GM13977 (cell line): ENCODE results near the gene CDKN2B-AS1.

Experiments used
- DNase-seq: peaks from one replicate; pipeline ENCODE4 v3.0.0; 2012; ENCODE audit warnings: low spot score
- in situ Hi-C: fragments of 300-500 bp; cut with MboI; formaldehyde crosslinking; loops from one replicate; pipeline ENCODE4 v1.12.0; 2022; ENCODE audit warnings: low sequenced_read_pairs, low pct_unique_long_range_greater_than_20kb, mixed read lengths, inconsistent platforms; ENCODE audit not compliant: unreplicated experiment
- TF ChIP-seq, protein P1 (sequence below): IDR thresholded peaks from 2 replicates; pipeline ENCODE4 v1.5.1; 2012; ENCODE audit warnings: mild to moderate bottlenecking, control low read depth; ENCODE audit not compliant: insufficient read depth; ENCODE audit errors: extremely low read depth, missing control alignments

The CDKN2B-AS1 gene

DNA sequence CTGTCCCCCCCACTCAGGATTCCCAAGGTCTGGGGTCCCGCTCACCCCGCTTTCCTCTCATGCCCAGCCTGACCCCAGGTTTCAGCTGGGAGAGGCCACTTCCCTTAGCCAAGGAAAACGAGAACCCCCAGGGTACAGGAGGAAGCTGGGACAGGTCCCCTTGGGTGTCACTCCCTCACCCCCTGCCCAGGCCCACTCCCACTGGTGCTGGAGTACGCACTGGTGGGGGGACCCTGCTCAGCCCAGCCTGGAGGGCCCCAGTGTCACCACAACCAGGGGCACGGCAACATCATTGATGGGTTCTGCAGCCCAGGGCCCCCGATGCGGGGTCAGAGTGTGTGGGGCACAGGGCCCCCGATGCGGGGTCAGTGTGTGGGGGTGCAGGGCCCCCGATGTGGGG is 159.5 kb downstream of the CDKN2B-AS1 start:
- TF ChIP-seq, protein P1, sequence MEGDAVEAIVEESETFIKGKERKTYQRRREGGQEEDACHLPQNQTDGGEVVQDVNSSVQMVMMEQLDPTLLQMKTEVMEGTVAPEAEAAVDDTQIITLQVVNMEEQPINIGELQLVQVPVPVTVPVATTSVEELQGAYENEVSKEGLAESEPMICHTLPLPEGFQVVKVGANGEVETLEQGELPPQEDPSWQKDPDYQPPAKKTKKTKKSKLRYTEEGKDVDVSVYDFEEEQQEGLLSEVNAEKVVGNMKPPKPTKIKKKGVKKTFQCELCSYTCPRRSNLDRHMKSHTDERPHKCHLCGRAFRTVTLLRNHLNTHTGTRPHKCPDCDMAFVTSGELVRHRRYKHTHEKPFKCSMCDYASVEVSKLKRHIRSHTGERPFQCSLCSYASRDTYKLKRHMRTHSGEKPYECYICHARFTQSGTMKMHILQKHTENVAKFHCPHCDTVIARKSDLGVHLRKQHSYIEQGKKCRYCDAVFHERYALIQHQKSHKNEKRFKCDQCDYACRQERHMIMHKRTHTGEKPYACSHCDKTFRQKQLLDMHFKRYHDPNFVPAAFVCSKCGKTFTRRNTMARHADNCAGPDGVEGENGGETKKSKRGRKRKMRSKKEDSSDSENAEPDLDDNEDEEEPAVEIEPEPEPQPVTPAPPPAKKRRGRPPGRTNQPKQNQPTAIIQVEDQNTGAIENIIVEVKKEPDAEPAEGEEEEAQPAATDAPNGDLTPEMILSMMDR, result no peak
- DNase-seq, result no peak
- in situ Hi-C loops, result no loop called here

DNA sequence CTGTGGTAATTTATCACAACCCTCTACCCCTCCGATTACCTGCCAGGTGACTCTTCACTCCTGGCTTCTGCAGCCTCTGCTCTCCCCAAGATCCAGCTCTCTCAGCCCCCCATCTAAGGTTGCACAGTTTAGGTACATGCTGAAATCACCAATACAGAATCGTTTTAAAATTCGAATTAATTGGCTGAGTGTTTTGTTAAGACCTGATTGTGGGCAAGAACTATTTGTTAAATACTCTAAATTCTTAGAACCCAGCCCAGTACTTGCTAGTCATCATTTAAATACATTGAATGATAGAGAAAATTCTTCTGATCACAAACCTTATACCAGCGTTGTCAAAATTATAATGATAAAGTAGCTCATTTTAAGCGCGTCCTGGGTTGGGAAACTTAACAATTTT is 162.0 kb downstream of the CDKN2B-AS1 start:
- no peak for DNase-seq
- TF ChIP-seq, protein P1, result no peak
- in situ Hi-C loops, result no loop called here

DNA sequence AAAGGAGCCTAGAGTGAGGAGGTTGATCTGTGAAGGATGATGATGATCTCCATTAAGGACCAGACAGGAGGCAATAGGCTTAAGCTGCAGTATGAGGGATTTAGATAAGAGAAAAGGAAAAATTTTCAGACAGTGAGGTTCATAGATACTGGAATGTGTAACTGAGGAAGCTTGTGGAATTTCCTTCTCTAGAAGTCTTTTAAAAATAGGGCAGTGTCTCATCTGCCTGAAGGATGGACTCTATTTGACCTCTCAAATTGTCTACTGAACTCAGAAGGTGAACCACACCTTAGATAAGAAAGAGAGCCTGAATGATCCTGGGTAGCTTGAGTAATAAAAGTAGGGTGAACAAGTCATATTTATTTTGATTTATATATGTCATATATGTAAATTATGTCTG is 162.7 kb downstream of the CDKN2B-AS1 start:
- in situ Hi-C loops, result no loop called here
- no peak for DNase-seq

DNA sequence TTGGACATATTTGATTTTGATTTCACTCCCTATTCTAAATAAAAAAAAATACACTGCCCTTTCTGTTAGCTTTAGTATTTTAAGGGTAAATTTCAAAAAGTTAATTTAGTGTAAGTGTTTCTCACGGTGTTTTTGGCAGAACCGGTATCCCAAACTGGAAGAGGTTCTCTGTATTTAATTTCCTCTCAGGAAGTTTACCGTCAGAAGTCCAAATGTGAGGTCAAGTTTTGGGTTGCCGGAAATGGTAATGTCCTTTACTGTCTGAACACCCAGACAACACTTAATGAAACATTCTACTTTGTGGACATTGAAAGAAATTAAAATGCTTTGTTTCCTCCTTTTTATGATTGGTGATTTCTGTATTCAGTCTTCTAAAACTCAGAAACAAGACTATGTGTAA is 163.2 kb downstream of the CDKN2B-AS1 start:
- in situ Hi-C loops, result no loop called here
- TF ChIP-seq, protein P1, result no peak

More for the DNA sequence above, 162.7 kb downstream of the CDKN2B-AS1 start:
- TF ChIP-seq, protein P1, result no peak

DNA sequence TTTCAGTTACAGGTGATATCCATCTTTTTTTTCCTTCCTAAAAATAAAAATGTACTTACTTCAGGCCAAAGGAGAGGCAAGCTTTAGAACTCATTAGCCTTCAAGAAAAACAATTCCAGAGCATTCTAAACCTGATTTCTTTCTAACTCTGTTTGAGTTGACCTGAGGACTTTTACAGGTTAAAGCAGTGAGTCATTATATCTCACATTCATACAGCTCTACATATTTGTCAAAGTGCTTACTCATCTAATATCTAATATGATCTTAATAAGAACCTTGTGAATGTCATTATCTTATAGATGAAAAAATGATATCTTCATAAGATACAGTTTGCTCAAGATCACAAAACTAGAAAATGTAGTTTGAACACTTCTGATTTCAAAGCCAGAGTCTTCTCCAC is 163.7 kb downstream of the CDKN2B-AS1 start:
- in situ Hi-C loops, result no loop called here
- DNase-seq, result no peak
- TF ChIP-seq, protein P1, result no peak

More for the DNA sequence above, 163.2 kb downstream of the CDKN2B-AS1 start:
- no peak for DNase-seq

DNA sequence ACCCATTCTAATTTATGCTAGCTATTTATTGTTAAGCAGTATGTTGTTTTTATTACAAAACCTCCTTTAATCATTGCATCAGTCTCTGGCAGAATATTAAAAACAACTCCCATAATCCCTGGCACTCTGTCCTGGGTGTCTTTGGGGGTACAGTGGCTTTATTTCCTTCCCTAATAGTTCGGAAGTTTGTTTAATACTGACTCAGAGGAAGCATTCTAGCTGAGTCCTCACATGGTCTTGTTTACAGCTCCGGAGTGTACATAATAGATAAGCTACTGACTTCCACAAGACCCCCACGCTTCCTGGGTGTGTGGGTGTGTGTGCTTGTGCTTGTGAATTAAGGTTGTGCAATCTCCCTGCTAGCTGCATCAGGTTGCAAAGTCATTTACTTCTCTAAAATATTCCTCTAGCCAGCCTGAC is 164.3 kb downstream of the CDKN2B-AS1 start:
- no peak for DNase-seq
- in situ Hi-C loops, result no loop called here
- TF ChIP-seq, protein P1, result no peak

DNA sequence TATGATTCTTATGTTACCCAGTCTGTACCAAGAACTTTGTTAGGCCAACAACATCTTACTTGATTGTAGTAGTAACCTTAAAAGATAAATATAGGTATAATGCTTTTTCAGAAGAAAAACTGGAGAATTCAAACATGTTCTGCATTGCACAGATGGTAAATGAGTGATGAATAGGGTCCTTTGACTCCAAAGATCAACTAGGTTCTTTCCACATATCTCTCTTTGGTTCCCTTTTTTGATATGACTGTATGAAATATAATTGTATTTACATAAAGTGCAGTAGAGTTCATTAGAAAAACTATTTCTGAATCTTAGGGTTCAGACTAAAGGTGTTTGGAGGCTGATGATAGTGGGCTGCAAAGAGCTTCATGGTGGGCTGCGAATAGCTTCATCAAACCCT is 165.0 kb downstream of the CDKN2B-AS1 start:
- TF ChIP-seq, protein P1, result no peak
- DNase-seq, result no peak
- in situ Hi-C loops, result no loop called here
